SH-SY5Y (cell line): ENCODE measurements around the gene C22orf23.

Experiments
- GATA2 ChIP-seq: IDR thresholded peaks from 2 replicates; pipeline ENCODE4 v1.6.1; 2011; ENCODE audit warnings: mild to moderate bottlenecking, low read depth, low read length
- GATA3 ChIP-seq: IDR thresholded peaks from 2 replicates; pipeline ENCODE4 v1.6.1; 2011; ENCODE audit warnings: low read depth, mild to moderate bottlenecking, low read length, moderate library complexity

DNA sequence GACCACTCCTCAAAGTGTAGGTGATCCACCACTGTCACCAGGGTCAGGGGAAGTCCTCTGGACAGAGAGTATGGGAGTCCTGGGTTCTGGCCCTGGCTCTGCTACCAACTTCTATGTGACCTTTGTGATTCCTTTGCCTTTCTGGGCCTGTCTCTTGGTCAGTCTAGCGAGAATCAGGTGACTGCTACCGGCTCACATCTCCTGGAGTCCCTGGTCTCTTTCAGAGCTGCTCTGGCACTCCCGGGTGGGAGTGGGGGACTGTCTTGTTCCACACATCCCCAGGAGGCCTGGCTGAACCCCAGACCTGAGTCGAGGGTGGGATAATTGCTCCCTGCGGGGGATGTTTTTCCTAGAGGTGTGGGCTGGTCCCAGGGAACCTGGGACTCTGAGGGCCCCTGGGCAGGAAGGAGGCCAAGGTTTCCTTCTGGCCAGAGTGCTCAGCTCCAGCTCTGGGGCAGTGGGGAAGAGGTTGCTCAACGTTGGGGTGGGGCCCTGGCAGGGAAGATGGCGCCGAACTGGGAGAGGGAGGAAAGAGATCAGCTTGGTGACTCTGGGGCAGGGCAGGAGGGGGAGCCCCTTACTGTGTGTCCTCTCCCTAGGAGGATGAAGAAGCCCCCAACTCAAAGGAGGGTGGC, 28.9 kb upstream of the C22orf23 start:
- TF ChIP-seq GATA2: no peak
- TF ChIP-seq GATA3: no peak
